Loucy (cell line): ENCODE data around the gene ZPBP2.

Source experiments
- CTCF ChIP-seq: fragments of 200-600 bp; sonication (generic); conservative IDR thresholded peaks from 2 replicates; pipeline ENCODE4 v1.5.1; 2014; ENCODE audit warnings: mild to moderate bottlenecking, antibody characterized with exemption, low read length
- EZH2phosphoT487 ChIP-seq: fragments of 200-600 bp; IDR thresholded peaks from 2 replicates; pipeline ENCODE4 v1.6.1; 2018; ENCODE audit warnings: antibody characterized with exemption, mild to moderate bottlenecking, moderate library complexity, borderline replicate concordance

- no peak for TF ChIP-seq CTCF
- TF ChIP-seq EZH2phosphoT487, result no peak
These were observed 56.7 kb downstream of the ZPBP2 start for GRCh38 chr17:39924691-39925055.
